ENCODE data around the gene FABP2.
A peak's percentile ranks its signal among the peaks of the same experiment; 100 is the strongest.

FABP2 gene

DNA sequence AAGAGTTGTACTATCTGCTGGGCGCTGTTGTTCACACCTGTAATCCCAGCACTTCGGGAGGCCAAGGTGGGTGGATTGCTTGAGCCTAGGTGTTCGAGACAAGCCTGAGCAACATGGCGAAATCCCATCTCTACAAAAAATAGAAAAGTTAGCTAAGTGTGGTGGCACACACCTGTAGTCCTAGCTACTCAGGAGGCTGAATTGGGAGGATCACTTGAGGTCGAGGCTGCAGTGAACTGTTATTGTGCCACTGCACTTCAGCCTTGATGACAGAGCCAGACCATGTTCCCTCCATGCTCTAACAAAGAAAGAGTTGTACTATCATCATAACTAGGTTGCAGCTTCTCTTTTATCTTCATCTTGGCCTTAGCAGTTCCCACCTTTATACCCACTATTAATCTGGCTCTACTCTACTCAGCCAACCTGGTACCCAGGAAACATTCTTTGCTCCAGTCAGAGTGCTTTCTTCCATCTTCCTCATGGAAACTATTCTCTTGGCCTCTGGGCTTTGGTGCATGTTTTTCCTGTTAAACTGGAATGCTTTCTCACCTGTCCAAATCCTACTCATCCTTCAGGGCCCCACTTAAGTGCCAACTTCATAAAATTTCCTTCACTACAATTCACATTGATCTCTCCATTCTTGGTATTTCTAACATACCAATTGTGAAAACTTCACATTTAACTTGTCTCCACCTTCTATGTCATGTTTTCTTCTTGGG, 18.2 kb downstream of the FABP2 start:
- DNase-seq (ENCODE audit: extremely low read depth, insufficient read length) = no peak
- Histone ChIP-seq H3K36me3 (ENCODE audit: control insufficient read depth, insufficient read depth, low read length) (no peaks in the 10 kb centered on the region), H3K27me3 (replicated peaks; ENCODE audit: control insufficient read depth, insufficient read depth, low read length) (no peaks in the 10 kb centered on the region), H3K4me3 (replicated peaks; ENCODE audit: low read depth, low read length) (no peak overlapping the region)
- TF ChIP-seq, protein P1, sequence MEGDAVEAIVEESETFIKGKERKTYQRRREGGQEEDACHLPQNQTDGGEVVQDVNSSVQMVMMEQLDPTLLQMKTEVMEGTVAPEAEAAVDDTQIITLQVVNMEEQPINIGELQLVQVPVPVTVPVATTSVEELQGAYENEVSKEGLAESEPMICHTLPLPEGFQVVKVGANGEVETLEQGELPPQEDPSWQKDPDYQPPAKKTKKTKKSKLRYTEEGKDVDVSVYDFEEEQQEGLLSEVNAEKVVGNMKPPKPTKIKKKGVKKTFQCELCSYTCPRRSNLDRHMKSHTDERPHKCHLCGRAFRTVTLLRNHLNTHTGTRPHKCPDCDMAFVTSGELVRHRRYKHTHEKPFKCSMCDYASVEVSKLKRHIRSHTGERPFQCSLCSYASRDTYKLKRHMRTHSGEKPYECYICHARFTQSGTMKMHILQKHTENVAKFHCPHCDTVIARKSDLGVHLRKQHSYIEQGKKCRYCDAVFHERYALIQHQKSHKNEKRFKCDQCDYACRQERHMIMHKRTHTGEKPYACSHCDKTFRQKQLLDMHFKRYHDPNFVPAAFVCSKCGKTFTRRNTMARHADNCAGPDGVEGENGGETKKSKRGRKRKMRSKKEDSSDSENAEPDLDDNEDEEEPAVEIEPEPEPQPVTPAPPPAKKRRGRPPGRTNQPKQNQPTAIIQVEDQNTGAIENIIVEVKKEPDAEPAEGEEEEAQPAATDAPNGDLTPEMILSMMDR (IDR thresholded peaks at IDR 0.05; ENCODE audit: insufficient read depth, low read length, poor library complexity, severe bottlenecking) = no peak

DNA sequence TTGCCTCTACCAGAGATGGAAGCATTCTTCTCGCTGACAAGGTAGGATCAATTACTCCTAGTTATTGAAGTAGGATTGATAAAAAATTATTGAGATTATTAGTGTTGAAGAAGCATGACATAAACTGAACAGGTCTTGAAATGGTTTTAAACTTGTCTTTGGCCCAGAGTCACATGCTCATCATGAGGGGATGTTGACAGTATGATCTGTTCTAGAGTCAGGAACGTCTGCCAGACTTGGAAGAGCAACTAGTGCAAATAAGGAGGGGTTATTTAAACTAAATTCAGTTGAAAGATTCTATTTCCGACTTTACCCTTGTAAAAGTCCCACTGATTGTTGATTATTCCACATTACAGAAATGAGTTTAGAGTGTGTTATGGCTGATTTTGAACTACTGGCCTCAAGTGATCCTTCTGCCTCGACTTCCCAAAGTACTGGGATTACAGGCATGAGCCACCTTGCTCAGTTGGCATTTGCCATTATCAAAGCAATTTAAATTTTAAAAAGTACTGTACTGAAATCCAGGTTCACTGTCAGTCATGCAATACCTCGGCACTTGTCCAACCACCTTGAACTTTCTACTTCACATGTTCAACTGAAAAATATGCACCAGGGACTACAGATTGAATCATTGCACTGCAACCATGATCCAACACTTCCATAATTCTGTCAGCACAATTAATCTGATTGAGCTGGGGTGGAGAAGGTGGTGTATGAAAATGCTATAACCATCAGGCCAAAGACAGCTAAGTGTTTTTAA, 19.7 kb downstream of the FABP2 start:
- Histone ChIP-seq H3K36me3 (ENCODE audit: control insufficient read depth, insufficient read depth, low read length) (no peaks in the 10 kb centered on the region), H3K27me3 (replicated peaks; ENCODE audit: control insufficient read depth, insufficient read depth, low read length) (no peaks in the 10 kb centered on the region), H3K4me3 (replicated peaks; ENCODE audit: low read depth, low read length) (no peak overlapping the region)
- DNase-seq (ENCODE audit: extremely low read depth, insufficient read length) = no peak
- TF ChIP-seq, protein P1 (IDR thresholded peaks at IDR 0.05; ENCODE audit: insufficient read depth, low read length, poor library complexity, severe bottlenecking) = no peak

GRCh38 chr4:119300101-119300978, 21.6 kb downstream of the FABP2 start:
- DNase-seq (ENCODE audit: extremely low read depth, insufficient read length) = peak; percentile 97
- H3K27me3 ChIP-seq (replicated peaks; ENCODE audit: control insufficient read depth, insufficient read depth, low read length) = no peaks in the 10 kb centered on the region
- H3K36me3 ChIP-seq (ENCODE audit: control insufficient read depth, insufficient read depth, low read length) = no peaks in the 10 kb centered on the region
- H3K4me3 ChIP-seq (replicated peaks; ENCODE audit: low read depth, low read length) = peak overlapping the region; percentile 92
- TF ChIP-seq, protein P1 (IDR thresholded peaks at IDR 0.05; ENCODE audit: insufficient read depth, low read length, poor library complexity, severe bottlenecking) = peak; percentile 20

GRCh38 chr4:119299741-119300100, 22.2 kb downstream of the FABP2 start:
- peak overlapping the region; percentile 92 for H3K4me3 ChIP-seq (replicated peaks; ENCODE audit: low read depth, low read length)
- no peaks in the 10 kb centered on the region for H3K27me3 ChIP-seq (replicated peaks; ENCODE audit: control insufficient read depth, insufficient read depth, low read length)
- TF ChIP-seq, protein P1 (IDR thresholded peaks at IDR 0.05; ENCODE audit: insufficient read depth, low read length, poor library complexity, severe bottlenecking) = no peak
- H3K36me3 ChIP-seq (ENCODE audit: control insufficient read depth, insufficient read depth, low read length) = no peaks in the 10 kb centered on the region
- peak; percentile 13 for DNase-seq (ENCODE audit: extremely low read depth, insufficient read length)

- Histone ChIP-seq H3K36me3 (ENCODE audit: control insufficient read depth, insufficient read depth, low read length) (no peaks in the 10 kb centered on the region), H3K27me3 (replicated peaks; ENCODE audit: control insufficient read depth, insufficient read depth, low read length) (no peaks in the 10 kb centered on the region), H3K4me3 (replicated peaks; ENCODE audit: low read depth, low read length) (peak overlapping the region; percentile 92)
- no peak for DNase-seq (ENCODE audit: extremely low read depth, insufficient read length)
- TF ChIP-seq, protein P1 (IDR thresholded peaks at IDR 0.05; ENCODE audit: insufficient read depth, low read length, poor library complexity, severe bottlenecking) = no peak
These were observed 22.7 kb downstream of the FABP2 start for GRCh38 chr4:119299260-119299671.

Measured in GM06990 (cell line).